SK-N-SH treated with all-trans-retinoic acid at 6 μM for 48 hours (cell line): Measurements from ENCODE around the gene MST1.

ENCODE experiments used
- ATAC-seq: fragments of 200-7000 bp; cut with Tn5 transposase; 3 replicates; pipeline ENCODE4 v1.9.1; 2020; ENCODE audit warnings: mild to moderate bottlenecking, moderate library complexity
- ARNTL ChIP-seq: fragments of 450-650 bp; formaldehyde crosslinking; IDR thresholded peaks from 2 replicates; pipeline ENCODE4 v1.5.0; 2020; ENCODE audit warnings: low read depth, mild to moderate bottlenecking, moderate library complexity, borderline replicate concordance
- BACH2 ChIP-seq: fragments of 250-450 bp; sonication (Bioruptor Pico); IDR thresholded peaks from 2 replicates; pipeline ENCODE4 v1.9.0; 2021; ENCODE audit warnings: mild to moderate bottlenecking, borderline replicate concordance
- CREB5 ChIP-seq: fragments of 250-450 bp; sonication (Bioruptor Pico); IDR thresholded peaks from 2 replicates; pipeline ENCODE4 v1.5.1; 2020; ENCODE audit warnings: low read depth, mild to moderate bottlenecking, moderate library complexity
- CSDC2 ChIP-seq: fragments of 250-450 bp; sonication (Bioruptor Pico); IDR thresholded peaks from 2 replicates; pipeline ENCODE4 v1.5.0; 2020; ENCODE audit warnings: mild to moderate bottlenecking, moderate library complexity
- CSRNP3 ChIP-seq: fragments of 250-450 bp; sonication (Bioruptor Pico); IDR thresholded peaks from 2 replicates; pipeline ENCODE4 v1.5.1; 2021; ENCODE audit warnings: mild to moderate bottlenecking, moderate library complexity
- ESRRG ChIP-seq: fragments of 250-450 bp; sonication (Bioruptor Pico); IDR thresholded peaks from 2 replicates; pipeline ENCODE4 v1.6.1; 2021; ENCODE audit warnings: mild to moderate bottlenecking
- GLIS3 ChIP-seq: fragments of 250-450 bp; sonication (Bioruptor Pico); IDR thresholded peaks from 2 replicates; pipeline ENCODE4 v1.5.0; 2020; ENCODE audit warnings: mild to moderate bottlenecking, moderate library complexity
- ISL1 ChIP-seq: fragments of 250-450 bp; sonication (Bioruptor Pico); IDR thresholded peaks from 2 replicates; pipeline ENCODE4 v2.1.2; 2022; ENCODE audit warnings: mild to moderate bottlenecking, moderate library complexity
- OSR1 ChIP-seq: fragments of 250-450 bp; sonication (Bioruptor Pico); IDR thresholded peaks from 2 replicates; pipeline ENCODE4 v1.8.0; 2022; ENCODE audit warnings: moderate library complexity, mild to moderate bottlenecking, inconsistent platforms
- PATZ1 ChIP-seq: fragments of 250-450 bp; sonication (Bioruptor Pico); IDR thresholded peaks from 2 replicates; pipeline ENCODE4 v1.8.0; 2020; ENCODE audit warnings: mild to moderate bottlenecking, moderate library complexity, borderline replicate concordance
- PPARA ChIP-seq: fragments of 250-450 bp; sonication (Bioruptor Pico); IDR thresholded peaks from 2 replicates; pipeline ENCODE4 v1.5.0; 2020; ENCODE audit warnings: mild to moderate bottlenecking, borderline replicate concordance
- RARB ChIP-seq: fragments of 250-450 bp; sonication (Bioruptor Pico); IDR thresholded peaks from 2 replicates; pipeline ENCODE4 v1.8.0; 2021; ENCODE audit warnings: mild to moderate bottlenecking, moderate library complexity
- SNAI2 ChIP-seq: fragments of 250-450 bp; sonication (Bioruptor Pico); IDR thresholded peaks from 2 replicates; pipeline ENCODE4 v1.5.0; 2020; ENCODE audit warnings: mild to moderate bottlenecking, moderate library complexity
- TCF4 ChIP-seq: fragments of 250-450 bp; sonication (Bioruptor Pico); IDR thresholded peaks from 2 replicates; pipeline ENCODE4 v1.8.0; 2021; ENCODE audit warnings: mild to moderate bottlenecking, moderate library complexity, borderline replicate concordance
- TOX ChIP-seq: fragments of 250-450 bp; sonication (Bioruptor Pico); IDR thresholded peaks from 2 replicates; pipeline ENCODE4 v1.8.0; 2021; ENCODE audit warnings: mild to moderate bottlenecking, moderate library complexity, borderline replicate concordance
- ZC3H10 ChIP-seq: fragments of 250-450 bp; sonication (Bioruptor Pico); IDR thresholded peaks from 2 replicates; pipeline ENCODE4 v1.5.1; 2021; ENCODE audit warnings: mild to moderate bottlenecking, moderate library complexity
- ZFP3 ChIP-seq: fragments of 250-450 bp; sonication (Bioruptor Pico); IDR thresholded peaks from 2 replicates; pipeline ENCODE4 v1.5.0; 2020; ENCODE audit warnings: mild to moderate bottlenecking, moderate library complexity
- ZFP30 ChIP-seq: fragments of 450-650 bp; formaldehyde crosslinking; IDR thresholded peaks from 2 replicates; pipeline ENCODE4 v1.5.0; 2022; ENCODE audit warnings: mild to moderate bottlenecking, moderate library complexity
- ZNF565 ChIP-seq: fragments of 450-650 bp; formaldehyde crosslinking; conservative IDR thresholded peaks from 2 replicates; pipeline ENCODE4 v1.5.0; 2020; ENCODE audit warnings: low read depth, mild to moderate bottlenecking, moderate library complexity
- ZNF70 ChIP-seq: fragments of 450-650 bp; formaldehyde crosslinking; IDR thresholded peaks from 2 replicates; pipeline ENCODE4 v1.5.0; 2020; ENCODE audit warnings: mild to moderate bottlenecking, moderate library complexity

Gene MST1

GRCh38 chr3:49662021-49662420 lies 27.3 kb downstream of the MST1 start:
- no peak for ATAC-seq
- TF ChIP-seq GLIS3 (CRISPR knock-in tag) (no peak), RARB (CRISPR knock-in tag) (no peak), ISL1 (CRISPR knock-in tag) (no peak), SNAI2 (no peak), OSR1 (no peak), CSDC2 (no peak), ZNF70 (CRISPR knock-in tag) (no peak), ESRRG (CRISPR knock-in tag) (no peak), TOX (no peak), BACH2 (CRISPR knock-in tag) (no peak), CSRNP3 (CRISPR knock-in tag) (no peak), ZFP3 (CRISPR knock-in tag) (no peak)

- ATAC-seq: no peak
- TF ChIP-seq SNAI2: no peak
- no peak for TF ChIP-seq PATZ1 (CRISPR knock-in tag)
- TF ChIP-seq TOX: no peak
- TF ChIP-seq ZFP3 (CRISPR knock-in tag): no peak
- no peak for TF ChIP-seq ISL1 (CRISPR knock-in tag)
These were observed 28.0 kb downstream of the MST1 start for GRCh38 chr3:49661281-49661680.

GRCh38 chr3:49659756-49660155 lies 29.5 kb downstream of the MST1 start:
- ATAC-seq: no peak
- TF ChIP-seq TCF4 (CRISPR knock-in tag) (no peak), BACH2 (CRISPR knock-in tag) (no peak), CSRNP3 (CRISPR knock-in tag) (no peak), CSDC2 (no peak), PPARA (no peak), ZNF565 (no peak), ARNTL (no peak), CREB5 (CRISPR knock-in tag) (no peak), ZC3H10 (CRISPR knock-in tag) (no peak), ZFP30 (no peak), ISL1 (CRISPR knock-in tag) (no peak), TOX (no peak), OSR1 (no peak)

GRCh38 chr3:49658711-49659110 lies 30.6 kb downstream of the MST1 start:
- ATAC-seq: no peak
- TF ChIP-seq TOX (no peak), ZNF565 (no peak), GLIS3 (CRISPR knock-in tag) (no peak), PPARA (no peak), CREB5 (CRISPR knock-in tag) (no peak), PATZ1 (CRISPR knock-in tag) (no peak), TCF4 (CRISPR knock-in tag) (no peak), CSDC2 (no peak)
